ENCODE data around the gene NEURL1. TPM values are rescaled to one million over a fixed set of nuclear protein-coding genes. Genes with fewer than 3 reads are reported as not detected.
A peak's percentile ranks its signal among the peaks of the same experiment; 100 is the strongest.

The NEURL1 gene
- total and polyA plus RNA-seq, 2 experiments from 2014 or later = 2.3 to 4.6 TPM

DNA sequence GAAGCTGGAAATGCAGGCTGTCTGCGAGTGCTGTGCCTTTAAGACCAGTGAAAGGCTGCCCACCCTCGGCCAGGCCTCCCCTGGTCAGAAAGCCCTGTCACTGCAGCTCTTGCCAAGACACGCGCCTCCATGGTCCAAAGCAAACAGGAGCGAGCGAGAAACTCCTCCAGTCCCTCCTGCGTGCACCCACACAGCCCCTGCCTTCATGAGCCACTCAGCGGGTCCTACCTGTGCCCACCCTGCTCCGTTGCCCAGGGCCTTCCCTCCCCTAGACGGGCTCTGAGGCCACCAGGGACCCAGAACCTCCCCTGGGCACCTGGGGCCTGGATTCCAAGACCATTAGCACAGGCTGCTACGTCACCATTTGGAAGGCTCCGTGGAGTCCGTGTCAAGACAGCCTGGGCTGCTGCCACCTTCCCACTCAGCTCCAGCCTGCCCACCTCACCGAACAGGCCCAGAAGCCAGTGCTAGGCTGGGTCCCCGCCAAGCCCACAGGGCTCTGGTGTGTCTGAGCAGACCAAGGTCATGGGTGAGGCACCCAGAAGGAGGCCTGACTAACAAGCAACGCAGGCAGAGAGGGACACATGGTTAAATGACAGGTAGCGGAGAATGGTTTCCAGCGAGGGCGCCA is 144.5 kb downstream of the NEURL1 start:
- Histone ChIP-seq H3K4me3 (no peak overlapping the region), H3K4me2 (peak overlapping the region; percentile 25), H2AFZ (no peak overlapping the region), H3K9me2 (replicated peaks; ENCODE audit: insufficient read depth) (no peaks in the 10 kb centered on the region), H3K79me2 (peaks cover 19% of the 10 kb centered on the region), H3K36me3 (replicated peaks; ENCODE audit: insufficient read depth, low read depth) (no peaks in the 10 kb centered on the region), H3K4me1 (ENCODE audit: insufficient read depth) (no peaks in the 10 kb centered on the region), H4K20me1 (ENCODE audit: insufficient read depth, poor library complexity, severe bottlenecking) (peaks cover 8% of the 10 kb centered on the region), H3K27ac (peak overlapping the region; percentile 4), H3K27me3 (no peaks in the 10 kb centered on the region), H3K9me3 (ENCODE audit: low read depth) (no peaks in the 10 kb centered on the region)
- no peak for DNase-seq (ENCODE audit: low spot score)
- no peak for TF ChIP-seq EZH2phosphoT487 (IDR thresholded peaks at IDR 0.05; ENCODE audit: low read depth, severe bottlenecking, unreplicated experiment)
- TF ChIP-seq, protein P1, sequence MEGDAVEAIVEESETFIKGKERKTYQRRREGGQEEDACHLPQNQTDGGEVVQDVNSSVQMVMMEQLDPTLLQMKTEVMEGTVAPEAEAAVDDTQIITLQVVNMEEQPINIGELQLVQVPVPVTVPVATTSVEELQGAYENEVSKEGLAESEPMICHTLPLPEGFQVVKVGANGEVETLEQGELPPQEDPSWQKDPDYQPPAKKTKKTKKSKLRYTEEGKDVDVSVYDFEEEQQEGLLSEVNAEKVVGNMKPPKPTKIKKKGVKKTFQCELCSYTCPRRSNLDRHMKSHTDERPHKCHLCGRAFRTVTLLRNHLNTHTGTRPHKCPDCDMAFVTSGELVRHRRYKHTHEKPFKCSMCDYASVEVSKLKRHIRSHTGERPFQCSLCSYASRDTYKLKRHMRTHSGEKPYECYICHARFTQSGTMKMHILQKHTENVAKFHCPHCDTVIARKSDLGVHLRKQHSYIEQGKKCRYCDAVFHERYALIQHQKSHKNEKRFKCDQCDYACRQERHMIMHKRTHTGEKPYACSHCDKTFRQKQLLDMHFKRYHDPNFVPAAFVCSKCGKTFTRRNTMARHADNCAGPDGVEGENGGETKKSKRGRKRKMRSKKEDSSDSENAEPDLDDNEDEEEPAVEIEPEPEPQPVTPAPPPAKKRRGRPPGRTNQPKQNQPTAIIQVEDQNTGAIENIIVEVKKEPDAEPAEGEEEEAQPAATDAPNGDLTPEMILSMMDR (IDR thresholded peaks at IDR 0.05; ENCODE audit: poor library complexity) = no peak
- TF ChIP-seq EZH2 (IDR thresholded peaks at IDR 0.05; ENCODE audit: borderline replicate concordance) = no peak
- WGBS (ENCODE audit: low lambda C conversion rate, missing lambda C conversion rate) = 83% methylated on average over 19 of the region's 19 CpGs

DNA sequence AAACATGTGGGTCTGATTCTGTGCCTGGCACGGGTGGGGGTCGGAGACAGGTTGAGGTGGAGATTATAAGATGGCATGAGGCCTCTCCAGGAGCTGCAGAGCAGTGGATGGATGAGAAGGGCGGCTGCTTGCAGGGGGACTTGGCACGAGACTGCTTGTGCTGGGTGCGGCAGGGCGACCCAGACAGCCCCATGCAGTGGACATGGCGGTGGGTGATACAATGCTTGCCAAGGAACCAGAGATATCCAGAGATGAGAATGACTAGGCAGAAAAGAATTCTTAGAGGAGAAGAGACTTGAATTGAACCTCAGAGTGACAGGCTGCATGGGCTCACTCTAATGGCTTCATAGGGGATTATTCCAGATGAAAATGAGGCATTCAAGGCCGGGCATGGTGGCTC is 145.4 kb downstream of the NEURL1 start:
- Histone ChIP-seq H3K36me3 (replicated peaks; ENCODE audit: insufficient read depth, low read depth) (no peaks in the 10 kb centered on the region), H4K20me1 (ENCODE audit: insufficient read depth, poor library complexity, severe bottlenecking) (peaks cover 8% of the 10 kb centered on the region), H3K4me1 (ENCODE audit: insufficient read depth) (no peaks in the 10 kb centered on the region)

DNA sequence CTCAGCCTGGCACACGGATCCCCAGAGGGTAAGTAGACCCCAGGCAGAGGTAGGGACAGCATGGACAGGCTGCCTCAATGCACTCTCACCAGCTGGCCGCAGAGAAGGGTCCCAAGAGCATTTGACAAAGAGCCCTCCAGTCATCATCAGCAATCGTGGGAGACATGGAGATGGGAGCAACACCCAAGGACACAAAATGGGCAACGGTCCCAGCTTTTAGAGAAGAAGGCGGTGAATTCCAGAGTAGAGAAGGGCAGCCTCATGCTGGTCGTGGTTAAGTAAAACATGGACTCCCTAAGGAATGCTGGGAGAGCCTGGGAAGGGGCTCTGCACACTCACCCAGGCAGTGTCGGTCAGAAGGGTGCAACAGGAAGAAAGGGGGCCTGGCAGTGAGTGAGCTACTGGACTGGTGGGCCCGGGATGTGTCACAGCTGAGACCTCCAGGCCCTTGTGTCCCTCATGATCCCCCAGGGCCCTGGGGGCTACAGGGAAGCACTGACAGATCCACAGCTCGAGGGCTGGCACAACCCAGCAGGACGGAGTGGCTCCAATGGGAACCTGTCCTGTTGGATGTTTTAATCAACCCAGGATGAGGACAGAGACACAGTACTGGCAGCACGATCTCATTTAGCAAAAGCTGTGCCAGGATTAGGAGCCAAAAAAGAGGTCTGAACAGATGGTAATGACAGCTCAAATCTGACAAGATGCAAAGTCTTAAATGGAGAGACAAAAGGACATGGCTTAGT is 147.1 kb downstream of the NEURL1 start:
- TF ChIP-seq, protein P1 (IDR thresholded peaks at IDR 0.05; ENCODE audit: poor library complexity) = no peak
- TF ChIP-seq EZH2phosphoT487 (IDR thresholded peaks at IDR 0.05; ENCODE audit: low read depth, severe bottlenecking, unreplicated experiment) (no peak), EZH2 (IDR thresholded peaks at IDR 0.05; ENCODE audit: borderline replicate concordance) (no peak)
- no peaks in the 10 kb centered on the region for H3K36me3 ChIP-seq (replicated peaks; ENCODE audit: insufficient read depth, low read depth)
- H3K4me1 ChIP-seq (ENCODE audit: insufficient read depth) = peaks cover 2% of the 10 kb centered on the region
- H3K4me2 ChIP-seq = no peak overlapping the region
- peaks cover 8% of the 10 kb centered on the region for H4K20me1 ChIP-seq (ENCODE audit: insufficient read depth, poor library complexity, severe bottlenecking)
- H3K27me3 ChIP-seq = no peaks in the 10 kb centered on the region
- no peak overlapping the region for H2AFZ ChIP-seq
- H3K9me2 ChIP-seq (replicated peaks; ENCODE audit: insufficient read depth) = no peaks in the 10 kb centered on the region
- no peaks in the 10 kb centered on the region for H3K9me3 ChIP-seq (ENCODE audit: low read depth)
- no peak overlapping the region for H3K27ac ChIP-seq
- no peak overlapping the region for H3K4me3 ChIP-seq
- WGBS (ENCODE audit: low lambda C conversion rate, missing lambda C conversion rate) = 91% methylated on average over 11 of the region's 11 CpGs
- peaks cover 19% of the 10 kb centered on the region for H3K79me2 ChIP-seq
- DNase-seq (ENCODE audit: low spot score) = no peak

More for the DNA sequence above, 145.4 kb downstream of the NEURL1 start:
- Histone ChIP-seq H3K9me2 (replicated peaks; ENCODE audit: insufficient read depth) (no peaks in the 10 kb centered on the region), H3K9me3 (ENCODE audit: low read depth) (no peaks in the 10 kb centered on the region), H3K4me2 (no peak overlapping the region), H3K79me2 (peaks cover 19% of the 10 kb centered on the region), H2AFZ (no peak overlapping the region), H3K4me3 (no peak overlapping the region), H3K27ac (no peak overlapping the region), H3K27me3 (no peaks in the 10 kb centered on the region)
- TF ChIP-seq, protein P1 (IDR thresholded peaks at IDR 0.05; ENCODE audit: poor library complexity) = no peak
- no peak for TF ChIP-seq EZH2phosphoT487 (IDR thresholded peaks at IDR 0.05; ENCODE audit: low read depth, severe bottlenecking, unreplicated experiment)
- TF ChIP-seq EZH2 (IDR thresholded peaks at IDR 0.05; ENCODE audit: borderline replicate concordance) = no peak
- no peak for DNase-seq (ENCODE audit: low spot score)
- 97% methylated on average over 8 of the region's 8 CpGs for WGBS (ENCODE audit: low lambda C conversion rate, missing lambda C conversion rate)

All from hepatocyte (in vitro differentiated cells).